DMS153 treated with DMSO at 0.1 percent for 48 hours (cell line): ENCODE measurements around the gene ARID1A.
"Not testable (repeated sequence)": the region's sequence is repeated elsewhere in the genome, so short reads cannot be mapped to it uniquely, and the experiment has no call there.

Experiments used
- DNase-seq: peaks from one replicate; lab custom pipeline; 2025; ENCODE audit not compliant: unreplicated experiment; lab: John Stamatoyannopoulos, UW

ARID1A gene

DNA sequence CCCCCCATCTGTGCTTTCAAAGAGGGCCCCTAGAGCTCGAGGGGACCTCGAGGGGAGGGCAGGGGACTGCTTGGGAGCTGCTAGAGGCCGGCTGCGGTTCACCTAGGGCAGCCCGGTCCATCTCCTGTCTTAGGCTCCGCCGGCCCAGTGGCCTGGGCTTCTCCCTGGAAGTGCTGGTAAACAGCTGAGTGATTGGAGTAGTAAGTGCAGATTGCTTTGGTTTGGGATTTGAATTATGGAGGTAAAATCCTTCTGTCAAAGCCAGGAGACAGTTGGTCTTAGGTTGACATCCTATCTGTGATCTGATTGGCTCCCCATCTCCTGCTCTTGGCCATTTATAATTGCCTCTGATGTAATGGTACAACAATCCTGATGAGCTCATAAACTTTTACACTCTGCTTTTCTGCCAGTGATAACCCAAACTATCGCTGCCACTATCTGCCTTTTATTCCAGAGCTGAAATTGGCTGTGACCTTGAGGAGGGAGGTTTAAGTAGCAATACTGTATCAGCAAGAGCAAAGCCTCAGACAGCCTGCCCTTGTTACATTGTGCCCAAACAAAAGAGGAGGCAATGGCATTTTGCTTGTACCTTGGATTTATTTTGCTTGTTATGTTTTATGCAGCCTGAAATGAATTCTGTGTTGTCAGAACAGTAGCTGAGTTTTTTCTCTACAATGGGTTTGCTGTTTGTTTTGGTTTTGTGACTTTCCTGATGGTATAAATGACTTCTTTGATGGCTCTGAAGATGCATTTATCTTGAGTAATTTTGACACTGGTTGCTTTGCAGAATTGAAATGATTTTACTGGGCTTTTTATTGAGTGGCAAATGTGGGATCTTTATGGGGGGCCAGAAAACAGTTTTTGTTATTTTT lies 2.4 kb downstream of the ARID1A start:
- peak; percentile 88 for DNase-seq

DNA sequence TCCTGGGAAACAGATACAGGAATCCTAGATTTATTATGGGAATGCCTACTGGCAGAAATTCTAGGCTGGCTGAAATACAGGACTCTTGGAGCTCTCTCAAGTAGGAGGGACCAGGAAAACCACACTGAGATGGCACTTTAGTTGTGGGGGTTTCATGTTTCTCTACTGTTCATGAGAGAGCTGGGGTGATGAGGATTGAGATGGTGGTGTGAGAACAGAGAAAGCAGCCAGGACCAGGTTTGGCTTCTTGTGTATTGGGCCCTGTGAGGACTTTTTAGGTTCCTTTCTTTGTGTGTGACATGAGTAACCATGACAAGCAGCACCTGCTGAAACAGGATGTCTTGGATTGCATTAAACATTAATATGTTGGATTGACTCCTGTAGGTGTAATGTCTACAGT lies 4.9 kb downstream of the ARID1A start:
- no peak for DNase-seq

DNA sequence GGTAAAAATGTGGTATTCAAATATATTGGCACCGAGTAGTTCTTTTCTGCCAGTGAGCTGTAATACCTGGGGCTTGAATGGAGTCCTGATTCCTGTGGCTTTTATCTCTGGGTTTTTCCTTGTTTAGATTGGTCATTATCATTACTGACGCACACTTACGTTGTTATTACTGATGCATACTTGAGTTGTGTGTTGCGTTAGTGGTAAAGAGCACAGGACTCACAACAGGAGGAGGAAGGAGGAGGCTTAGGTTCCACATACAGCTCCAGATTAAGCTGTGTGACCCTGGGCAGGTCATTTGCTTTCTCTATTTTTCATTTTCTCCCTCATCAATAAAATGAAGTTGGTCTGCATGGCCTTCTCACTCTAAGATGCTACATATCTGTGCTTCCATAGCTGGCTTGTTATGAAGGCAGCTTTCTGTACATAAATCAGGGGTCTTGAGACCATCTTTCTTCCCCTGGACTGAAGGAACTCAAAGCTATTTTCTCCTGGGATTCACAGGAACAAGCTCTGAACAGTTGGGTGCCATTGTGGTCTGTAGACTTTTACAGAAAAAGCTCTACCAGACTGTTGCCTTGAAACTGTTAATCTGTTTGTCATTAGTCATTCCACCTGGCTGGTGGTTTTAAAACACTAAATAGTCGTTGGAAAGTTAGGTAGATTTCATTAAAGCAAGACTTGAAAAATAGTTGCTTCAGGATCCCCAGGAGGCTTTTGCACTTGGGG lies 5.6 kb downstream of the ARID1A start:
- DNase-seq, result no peak

DNA sequence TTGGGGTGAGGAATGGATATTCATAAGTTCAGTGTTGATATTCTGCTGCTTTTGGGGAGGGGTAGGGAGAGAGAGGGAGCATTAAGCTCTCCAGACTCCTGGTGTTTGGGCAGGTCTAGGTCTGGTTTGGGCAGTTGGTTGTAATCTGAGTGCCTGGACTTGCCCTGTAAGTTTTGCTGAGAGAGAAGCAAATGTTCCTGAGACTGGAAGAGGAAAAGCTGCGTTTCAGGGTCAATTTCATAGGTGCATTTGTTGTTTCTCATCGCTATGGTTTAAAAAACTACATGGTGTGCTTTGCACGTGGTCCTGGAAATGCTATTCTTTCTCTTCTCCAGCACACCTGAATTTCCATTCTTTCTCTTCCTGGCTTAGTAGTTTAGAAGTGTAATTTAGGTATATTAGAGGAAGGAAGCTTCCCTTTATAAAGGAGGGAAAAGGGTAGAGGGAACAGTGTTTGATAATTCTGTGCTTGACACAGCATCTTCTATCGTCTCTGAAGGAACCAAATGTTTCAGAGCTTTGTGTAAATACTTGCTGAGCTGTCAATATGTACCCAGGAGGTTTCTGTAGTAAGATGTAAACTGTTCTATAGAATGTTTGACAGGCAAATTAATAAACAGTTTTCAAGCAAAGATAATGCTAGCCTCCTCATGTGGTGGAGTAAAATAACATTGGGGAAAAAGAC lies 6.3 kb downstream of the ARID1A start:
- no peak for DNase-seq

GRCh38 chr1:26702680-26703038 lies 6.8 kb downstream of the ARID1A start:
- DNase-seq, result no peak

GRCh38 chr1:26703478-26703877 lies 7.7 kb downstream of the ARID1A start:
- DNase-seq, result no peak

DNA sequence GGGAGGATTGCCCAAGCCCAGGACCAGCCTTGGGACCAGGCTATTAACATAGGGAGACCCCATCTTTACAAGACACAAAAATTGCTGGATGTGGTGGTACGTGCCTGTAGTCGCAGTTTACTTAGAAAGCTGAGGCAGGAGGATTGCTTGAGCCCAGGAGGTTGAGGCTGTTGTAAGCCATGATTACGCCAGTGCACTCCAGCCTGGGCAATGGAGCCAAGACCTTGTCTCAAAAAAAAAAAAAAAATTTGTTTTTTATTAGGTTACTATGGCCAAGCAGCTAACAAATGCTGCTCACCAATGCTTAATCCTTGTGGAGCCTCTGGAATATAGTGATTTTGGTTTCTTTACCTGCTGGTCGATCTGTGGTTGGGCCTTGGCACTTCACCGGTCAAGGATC lies 8.8 kb downstream of the ARID1A start:
- no peak for DNase-seq

GRCh38 chr1:26705227-26705626 lies 9.4 kb downstream of the ARID1A start:
- not testable (repeated sequence) for DNase-seq

DNA sequence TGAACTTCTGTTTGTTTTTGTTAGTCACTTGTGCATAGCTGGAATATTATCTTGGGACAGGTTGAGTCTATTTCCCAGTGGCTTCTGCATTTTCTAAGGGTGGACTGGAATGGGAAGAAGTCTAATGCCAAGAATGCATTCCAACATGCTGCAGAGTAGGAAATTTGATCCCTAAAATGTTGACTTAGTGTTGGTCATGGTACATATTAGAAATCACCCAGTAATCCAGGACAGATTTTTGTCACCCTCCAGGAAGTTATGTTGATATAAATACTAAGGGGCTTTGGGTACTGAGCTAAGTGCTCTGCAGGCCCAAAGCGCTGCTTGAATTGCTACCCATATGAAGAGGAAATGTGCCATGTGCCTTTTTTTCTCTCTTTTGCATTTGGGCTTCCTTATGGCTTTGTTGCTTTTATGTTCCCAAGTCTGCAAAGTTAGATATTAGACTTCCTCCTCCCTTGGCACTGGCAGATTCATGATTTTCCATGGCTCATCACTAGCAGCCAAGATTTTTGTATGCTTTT lies 10.0 kb downstream of the ARID1A start:
- peak; percentile 19 for DNase-seq

GRCh38 chr1:26706315-26706714 lies 10.5 kb downstream of the ARID1A start:
- no peak for DNase-seq

- no peak for DNase-seq
Observed at GRCh38 chr1:26710811-26711210, 15.0 kb downstream of the ARID1A start.

DNA sequence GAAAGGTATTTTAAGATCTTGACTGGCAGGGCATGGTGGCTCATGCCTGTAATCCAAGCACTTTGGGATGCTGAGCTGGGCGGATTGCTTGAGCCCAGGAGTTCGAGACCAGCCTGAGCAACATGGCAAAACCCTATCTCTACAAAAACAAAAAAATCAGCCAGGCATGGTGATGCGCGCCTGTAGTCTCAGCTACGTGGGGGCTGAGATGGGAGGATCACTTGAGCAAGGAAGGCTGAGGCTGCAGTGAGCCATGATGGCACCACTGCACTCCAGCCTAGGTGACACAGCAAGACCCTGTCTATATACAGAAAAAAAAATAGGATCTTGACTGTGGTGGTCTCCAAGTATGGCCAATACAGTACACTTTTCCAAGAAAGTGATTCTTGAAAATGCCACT lies 16.0 kb downstream of the ARID1A start:
- no peak for DNase-seq

DNA sequence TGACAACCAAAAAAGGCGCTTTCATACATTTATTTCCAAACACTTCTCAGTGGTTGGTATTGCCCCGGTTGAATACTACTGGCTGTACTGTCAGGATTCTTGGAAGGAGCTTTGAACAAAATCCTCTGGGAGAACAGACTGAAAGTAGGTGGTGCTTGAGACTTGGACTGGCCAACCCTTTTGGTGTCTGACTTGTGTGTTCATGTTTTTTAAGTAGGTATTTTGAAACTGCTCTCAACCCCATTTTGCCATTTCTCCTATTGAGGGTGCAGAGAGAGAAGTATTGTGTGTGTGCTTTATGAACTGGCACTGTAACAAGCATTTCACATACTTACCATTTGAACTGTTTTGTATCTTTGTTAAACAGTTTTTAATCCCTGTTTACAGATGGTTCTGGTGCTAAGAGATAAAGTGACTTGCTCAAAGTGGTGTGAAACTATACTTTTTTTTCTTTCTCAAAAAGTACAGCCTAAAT lies 21.2 kb downstream of the ARID1A start:
- DNase-seq, result no peak

- DNase-seq, result no peak
Observed at GRCh38 chr1:26719205-26719604, 23.4 kb downstream of the ARID1A start.

DNA sequence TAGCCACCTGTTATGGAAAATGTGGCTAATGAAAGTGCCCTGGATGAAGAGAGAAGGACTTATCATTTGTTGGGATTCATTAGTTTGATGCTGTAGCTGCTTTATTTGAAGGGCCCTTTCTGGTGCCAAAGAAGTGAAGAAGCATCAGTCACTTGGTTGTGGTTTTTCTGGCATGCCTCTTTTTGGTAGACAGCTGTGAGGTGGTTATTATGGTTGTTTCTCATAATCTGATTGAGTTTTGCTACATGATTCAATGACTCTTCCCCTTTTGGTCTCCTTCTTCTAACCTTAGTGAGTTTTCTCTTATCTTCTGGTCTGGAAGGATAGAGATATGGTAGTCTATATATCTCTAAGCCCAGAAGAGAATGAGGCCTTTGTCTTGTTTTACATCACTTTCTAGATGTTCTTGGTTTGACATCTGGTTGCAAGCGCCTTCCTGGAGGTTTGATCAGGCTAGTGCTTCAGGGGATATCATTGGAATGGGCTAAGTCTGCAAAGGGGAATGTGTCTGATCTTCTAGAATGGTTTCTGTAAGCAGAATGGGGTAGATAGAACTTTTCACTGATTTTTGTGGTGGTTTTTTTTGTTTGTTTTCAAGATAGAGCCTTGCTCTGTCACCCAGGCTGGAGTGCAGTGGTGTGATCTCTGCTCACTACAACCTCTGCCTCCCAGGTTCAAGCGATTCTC lies 26.0 kb downstream of the ARID1A start:
- DNase-seq, result no peak

DNA sequence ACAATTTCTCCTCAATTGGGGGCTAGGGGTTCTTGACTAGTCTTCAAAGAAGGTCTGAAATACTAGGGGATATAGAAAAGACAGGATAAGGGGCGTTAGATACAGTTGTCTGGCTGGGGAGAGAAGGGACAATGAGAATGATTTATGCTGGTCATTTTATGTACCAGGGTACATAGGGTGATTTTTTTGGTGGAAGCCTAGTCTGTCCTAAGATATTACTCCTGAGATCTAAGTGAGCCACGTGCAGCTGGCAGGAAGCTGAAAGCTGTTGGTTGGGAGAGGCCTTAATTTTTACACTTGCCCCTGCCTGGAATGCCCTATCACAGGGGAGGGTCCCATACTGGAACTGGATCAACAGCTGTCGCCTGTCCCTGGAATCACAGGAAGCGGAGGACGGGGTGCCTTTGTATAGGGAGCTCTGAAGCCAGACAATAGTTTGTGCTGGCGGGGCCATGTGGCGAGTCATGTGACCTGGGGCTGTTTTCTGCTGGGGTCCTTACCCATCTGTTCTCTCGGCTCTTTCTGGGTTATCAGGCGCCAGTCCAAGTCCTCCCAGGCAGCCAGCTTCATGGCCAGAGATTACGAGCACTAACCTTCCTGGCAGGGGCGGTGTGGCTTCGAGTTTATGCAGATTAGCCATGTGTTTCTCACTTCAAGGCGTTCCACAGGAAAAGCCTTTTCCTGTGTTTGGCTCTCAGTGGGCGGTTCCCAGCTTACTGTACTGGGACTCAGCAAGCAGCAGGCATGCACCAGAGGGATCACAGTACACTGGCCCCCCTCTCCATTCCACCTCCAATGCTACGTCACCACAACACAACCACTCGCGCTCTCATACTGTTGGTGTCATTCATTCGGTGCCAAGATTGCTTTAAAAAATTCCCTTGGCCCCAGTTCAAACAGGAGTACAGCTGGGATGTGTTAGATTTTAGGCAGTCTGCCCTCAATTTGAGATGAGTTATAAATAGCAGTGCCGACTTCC lies 27.5 kb downstream of the ARID1A start:
- peak; percentile 90 for DNase-seq

DNA sequence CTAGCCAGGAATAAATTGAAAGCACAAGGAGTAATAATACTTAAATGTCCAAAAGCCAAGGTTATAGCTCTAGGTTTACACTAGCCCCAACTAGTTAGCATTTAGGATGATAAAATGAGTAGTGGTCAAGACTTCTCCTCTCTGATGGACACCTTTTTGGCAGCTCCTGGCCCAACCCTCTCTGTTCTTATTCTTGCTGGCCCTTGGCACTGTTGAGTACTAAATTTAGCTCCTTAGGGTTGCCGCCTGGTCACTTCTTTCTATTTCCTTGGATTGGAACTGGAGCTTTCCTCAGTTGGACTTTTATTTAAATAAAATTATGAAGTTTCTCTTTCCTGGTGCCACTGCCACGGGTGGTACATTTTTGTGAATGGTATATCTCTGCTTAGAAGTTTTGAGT lies 28.3 kb downstream of the ARID1A start:
- DNase-seq, result no peak

GRCh38 chr1:26724926-26725325 lies 29.1 kb downstream of the ARID1A start:
- DNase-seq, result no peak

- DNase-seq, result not testable (repeated sequence)
Observed at GRCh38 chr1:26725904-26726303, 30.1 kb downstream of the ARID1A start.

DNA sequence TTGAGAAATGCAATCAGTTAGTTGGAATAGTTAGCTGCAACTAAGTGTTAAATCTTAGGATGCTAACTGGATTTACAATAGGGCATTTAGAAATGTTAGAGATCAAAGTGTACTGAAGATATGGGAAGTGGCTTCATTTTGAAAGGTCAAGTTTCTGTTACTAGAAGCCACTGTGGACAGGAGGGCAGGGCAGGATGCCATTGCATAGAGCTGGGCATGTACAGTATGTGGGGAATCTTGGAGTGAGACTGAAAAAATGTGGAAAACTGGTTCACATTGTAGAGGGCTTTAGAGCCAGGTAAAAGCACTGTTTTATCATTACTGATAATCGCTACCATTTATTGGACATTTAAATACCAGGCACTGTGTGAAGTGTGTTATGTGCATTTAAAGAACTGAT lies 31.0 kb downstream of the ARID1A start:
- no peak for DNase-seq
